HL-60/S4 treated with retinoic acid at 250 ng/mL for 4 days and 3 days (cell line): ENCODE data around the gene CAMK1D.
"Not testable (repeated sequence)": the region's sequence is repeated elsewhere in the genome, so short reads cannot be mapped to it uniquely, and the experiment has no call there.

ENCODE experiments used
- in situ Hi-C: fragments of 300-500 bp; cut with MboI; formaldehyde crosslinking; loops from 2 replicates; pipeline ENCODE4 v1.7.0; 2022; ENCODE audit warnings: low sequenced_read_pairs

Gene CAMK1D

GRCh38 chr10:12542133-12542670 is 192.9 kb downstream of the CAMK1D start:
- in situ Hi-C loops, result no loop called here

GRCh38 chr10:12543589-12543988 is 194.2 kb downstream of the CAMK1D start:
- in situ Hi-C loops, result no loop called here

GRCh38 chr10:12546160-12546802 is 196.9 kb downstream of the CAMK1D start:
- in situ Hi-C loops, result not testable (repeated sequence)

GRCh38 chr10:12547301-12547771 is 198.0 kb downstream of the CAMK1D start:
- in situ Hi-C loops, result no loop called here

GRCh38 chr10:12549297-12549696 is 199.9 kb downstream of the CAMK1D start:
- in situ Hi-C loops, result no loop called here

- in situ Hi-C loops, result no loop called here
These were observed 201.6 kb downstream of the CAMK1D start for GRCh38 chr10:12550994-12551393.

GRCh38 chr10:12556039-12556438 is 206.7 kb downstream of the CAMK1D start:
- in situ Hi-C loops, result no loop called here

GRCh38 chr10:12559578-12560178 is 210.3 kb downstream of the CAMK1D start:
- in situ Hi-C loops, result no loop called here

GRCh38 chr10:12561307-12561706 is 212.0 kb downstream of the CAMK1D start:
- in situ Hi-C loops, result no loop called here

GRCh38 chr10:12561720-12562119 is 212.4 kb downstream of the CAMK1D start:
- in situ Hi-C loops, result no loop called here

- in situ Hi-C loops, result no loop called here
These were observed 214.1 kb downstream of the CAMK1D start for GRCh38 chr10:12563489-12563888.

GRCh38 chr10:12564173-12564572 is 214.8 kb downstream of the CAMK1D start:
- in situ Hi-C loops, result no loop called here

GRCh38 chr10:12566161-12567115 is 217.1 kb downstream of the CAMK1D start:
- in situ Hi-C loops, result no loop called here

GRCh38 chr10:12568391-12569009 is 219.2 kb downstream of the CAMK1D start:
- in situ Hi-C loops, result no loop called here

- in situ Hi-C loops, result no loop called here
These were observed 222.9 kb downstream of the CAMK1D start for GRCh38 chr10:12572281-12572680.

GRCh38 chr10:12577610-12578009 is 228.3 kb downstream of the CAMK1D start:
- in situ Hi-C loops, result no loop called here

GRCh38 chr10:12579954-12580858 is 230.9 kb downstream of the CAMK1D start:
- in situ Hi-C loops, result no loop called here

GRCh38 chr10:12583891-12584595 is 234.7 kb downstream of the CAMK1D start:
- in situ Hi-C loops, result no loop called here

GRCh38 chr10:12586741-12587140 is 237.4 kb downstream of the CAMK1D start:
- in situ Hi-C loops, result no loop called here
